WERI-Rb-1 (cell line): ENCODE measurements around the gene ADAMTSL3.

ENCODE experiments used
- DNase-seq: peaks from one replicate; pipeline ENCODE4 v3.0.0-alpha.2; 2020
- H3K27ac ChIP-seq: fragments of 250-450 bp; sonication (Bioruptor Pico); 2 replicates; pipeline ENCODE4 v1.5.1; 2020; ENCODE audit warnings: mild to moderate bottlenecking, moderate library complexity
- H3K27me3 ChIP-seq: fragments of 250-450 bp; sonication (Bioruptor Pico); 2 replicates; pipeline ENCODE4 v1.5.1; 2021; ENCODE audit warnings: mild to moderate bottlenecking, low read depth, moderate library complexity; ENCODE audit not compliant: insufficient read depth, severe bottlenecking
- H3K36me3 ChIP-seq: fragments of 250-450 bp; sonication (Bioruptor Pico); 2 replicates; pipeline ENCODE4 v1.5.1; 2020; ENCODE audit warnings: mild to moderate bottlenecking, moderate library complexity
- H3K4me3 ChIP-seq: 2 replicates; pipeline ENCODE4 v1.5.1; 2011; ENCODE audit warnings: low read depth, mild to moderate bottlenecking, control low read depth, low read length
- H3K9me3 ChIP-seq: fragments of 250-450 bp; sonication (Bioruptor Pico); 2 replicates; pipeline ENCODE4 v1.5.1; 2021; ENCODE audit warnings: mild to moderate bottlenecking, moderate library complexity; ENCODE audit not compliant: severe bottlenecking
- CTCF ChIP-seq: IDR thresholded peaks from 2 replicates; pipeline ENCODE4 v1.5.1; 2011; ENCODE audit warnings: low read depth, mild to moderate bottlenecking, control low read depth, inconsistent platforms, low read length

The ADAMTSL3 gene

DNA sequence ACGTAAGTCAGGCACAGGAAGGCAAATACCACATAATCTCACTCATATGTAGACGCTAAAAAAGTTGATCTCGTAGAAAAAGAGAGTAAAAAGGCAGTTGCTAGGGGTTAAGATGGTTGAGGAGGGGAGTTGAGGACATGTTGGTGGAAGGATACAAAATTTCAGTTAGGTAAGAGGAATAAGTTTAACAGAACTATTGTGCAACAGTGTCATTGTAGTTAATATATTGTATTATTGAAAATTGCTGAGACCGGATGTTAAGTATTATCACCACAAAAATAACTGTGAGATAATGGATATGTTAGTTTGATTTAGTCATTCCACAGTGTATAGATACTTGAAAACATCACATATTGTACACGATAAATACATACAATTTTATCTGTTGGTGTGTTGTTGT, 139.1 kb downstream of the ADAMTSL3 start:
- no peaks in the 10 kb centered on the region for H3K27me3 ChIP-seq
- no peak for DNase-seq
- H3K36me3 ChIP-seq: no peaks in the 10 kb centered on the region
- H3K27ac ChIP-seq: no peak overlapping the region
- no peaks in the 10 kb centered on the region for H3K9me3 ChIP-seq
- no peak for TF ChIP-seq CTCF
- no peak overlapping the region for H3K4me3 ChIP-seq

DNA sequence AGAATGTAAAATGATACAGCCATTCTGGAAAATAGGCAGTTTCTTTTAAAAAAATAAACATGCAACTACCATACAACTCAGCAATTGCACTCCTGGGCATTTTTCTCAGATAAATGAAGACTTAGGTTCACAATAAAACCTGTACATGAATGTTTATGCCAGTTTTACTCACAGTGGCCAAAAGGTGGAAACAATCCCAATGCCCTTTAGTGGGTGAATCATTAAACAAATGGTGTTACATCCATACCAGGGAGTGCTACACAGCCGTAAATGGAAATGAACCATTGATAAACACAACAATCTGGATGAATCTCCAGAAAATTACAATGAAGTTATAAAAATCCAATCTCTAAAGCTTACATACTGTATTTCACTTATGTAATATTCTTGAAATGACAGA, 140.3 kb downstream of the ADAMTSL3 start:
- Histone ChIP-seq H3K27me3 (no peaks in the 10 kb centered on the region), H3K36me3 (no peaks in the 10 kb centered on the region), H3K4me3 (no peak overlapping the region), H3K9me3 (no peaks in the 10 kb centered on the region), H3K27ac (no peak overlapping the region)
- no peak for TF ChIP-seq CTCF
- DNase-seq: no peak

- no peak for TF ChIP-seq CTCF
Measured at GRCh38 chr15:83809345-83809744, 155.4 kb downstream of the ADAMTSL3 start.

DNA sequence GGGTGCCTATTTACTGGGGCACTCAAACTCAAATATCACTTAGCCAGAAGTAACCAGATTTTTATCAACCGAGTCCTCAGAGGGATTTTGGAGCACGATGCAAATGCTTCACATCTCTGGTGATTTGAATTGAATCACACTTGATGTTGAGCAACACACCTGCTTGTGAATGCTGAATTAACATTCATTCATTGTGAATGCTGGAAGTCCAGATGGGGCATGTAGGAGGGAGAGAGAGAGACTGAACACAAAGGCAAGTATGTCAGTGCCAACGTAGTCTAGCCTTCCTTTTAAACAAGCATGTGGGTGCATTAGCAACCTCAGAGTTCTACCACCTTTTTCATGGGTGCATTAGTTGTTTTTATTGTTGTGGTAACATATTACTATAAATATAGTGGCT, 156.2 kb downstream of the ADAMTSL3 start:
- H3K4me3 ChIP-seq: no peak overlapping the region

More at GRCh38 chr15:83809345-83809744, 155.4 kb downstream of the ADAMTSL3 start:
- Histone ChIP-seq H3K9me3 (no peaks in the 10 kb centered on the region), H3K27ac (no peak overlapping the region), H3K4me3 (no peak overlapping the region), H3K27me3 (no peaks in the 10 kb centered on the region), H3K36me3 (no peaks in the 10 kb centered on the region)
- no peak for DNase-seq

DNA sequence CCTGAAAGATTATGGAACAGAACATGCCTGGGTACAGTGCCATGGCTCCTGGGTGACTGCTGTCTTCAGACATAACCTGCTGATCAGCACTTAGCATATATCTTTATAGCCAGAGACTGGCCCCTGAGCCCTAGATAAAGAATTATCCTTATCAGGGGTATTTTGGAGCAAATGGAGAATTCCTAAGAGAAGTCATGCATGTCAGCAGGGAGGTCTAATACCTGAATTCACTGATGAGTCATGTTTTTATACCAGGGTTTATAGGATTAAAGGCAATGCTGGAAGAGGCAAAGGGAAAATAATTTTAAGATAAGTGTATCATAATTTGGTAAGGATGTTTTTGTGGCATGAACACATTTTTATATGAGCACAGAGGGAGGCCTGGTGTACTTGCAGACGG, 159.8 kb downstream of the ADAMTSL3 start:
- no peak for TF ChIP-seq CTCF
- DNase-seq: no peak

More for the DNA sequence above, 156.2 kb downstream of the ADAMTSL3 start:
- no peaks in the 10 kb centered on the region for H3K9me3 ChIP-seq
- H3K27me3 ChIP-seq: no peaks in the 10 kb centered on the region
- DNase-seq: no peak
- no peaks in the 10 kb centered on the region for H3K36me3 ChIP-seq
- no peak for TF ChIP-seq CTCF
- H3K27ac ChIP-seq: no peak overlapping the region

GRCh38 chr15:83815506-83815905, 161.6 kb downstream of the ADAMTSL3 start:
- no peak for TF ChIP-seq CTCF
- DNase-seq: no peak
- no peaks in the 10 kb centered on the region for H3K36me3 ChIP-seq
- H3K9me3 ChIP-seq: no peaks in the 10 kb centered on the region
- H3K27ac ChIP-seq: no peak overlapping the region
- H3K4me3 ChIP-seq: no peak overlapping the region
- H3K27me3 ChIP-seq: no peaks in the 10 kb centered on the region

More for the DNA sequence above, 159.8 kb downstream of the ADAMTSL3 start:
- Histone ChIP-seq H3K4me3 (no peak overlapping the region), H3K9me3 (no peaks in the 10 kb centered on the region), H3K27me3 (no peaks in the 10 kb centered on the region), H3K36me3 (no peaks in the 10 kb centered on the region), H3K27ac (no peak overlapping the region)
